Measurements from ENCODE around the gene SERPINF2.

DNA sequence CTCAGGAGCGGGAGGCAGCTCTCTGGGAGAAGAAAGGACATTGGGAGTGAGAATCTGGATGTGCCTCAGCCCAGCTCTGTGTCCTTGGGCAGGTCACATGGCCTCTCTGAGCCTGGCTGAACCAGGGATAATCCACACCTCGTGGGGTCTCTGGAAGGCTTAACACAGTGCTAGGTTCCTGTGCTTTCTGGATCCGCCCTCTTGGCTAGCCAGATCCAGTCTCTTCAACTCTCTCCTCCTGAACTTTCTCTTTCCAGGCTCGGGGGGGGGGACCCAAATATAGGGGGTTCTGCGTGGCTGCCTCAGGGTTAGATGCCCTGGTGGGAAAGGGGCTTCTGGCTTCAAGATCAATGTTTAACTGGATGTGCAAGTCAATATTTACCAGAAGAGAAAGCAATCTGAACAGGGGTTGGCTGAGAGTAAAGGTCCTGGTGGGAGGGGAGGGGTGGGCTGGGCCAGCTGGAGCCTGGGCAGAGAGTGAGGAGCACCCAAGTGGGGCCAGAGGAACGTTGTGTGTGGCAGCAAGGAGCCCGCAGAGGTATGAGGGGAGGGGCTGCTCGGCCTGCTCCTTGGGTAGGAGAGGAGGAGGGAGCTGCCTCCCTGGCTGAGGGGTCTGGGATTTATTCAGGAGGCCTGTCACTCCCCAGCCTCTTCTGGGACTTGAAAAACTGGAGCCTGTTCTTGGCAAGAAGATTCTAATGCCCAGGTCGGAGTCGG, at the start of gene SERPINF2:
- TF ChIP-seq CTCF (IDR thresholded peaks at IDR 0.05) (no peak), ZFX (IDR thresholded peaks at IDR 0.05; ENCODE audit: borderline replicate concordance) (no peak)

All from 22Rv1 (cell line).